ENCODE data around the gene DAPK2.
A peak's percentile ranks its signal among the peaks of the same experiment; 100 is the strongest.
"Not testable (repeated sequence)": the region's sequence is repeated elsewhere in the genome, so short reads cannot be mapped to it uniquely, and the experiment has no call there.

DAPK2 gene

GRCh38 chr15:64068133-64068532, 21.8 kb upstream of the DAPK2 start:
- H3K27ac ChIP-seq = no peak overlapping the region
- TF ChIP-seq, protein P1, sequence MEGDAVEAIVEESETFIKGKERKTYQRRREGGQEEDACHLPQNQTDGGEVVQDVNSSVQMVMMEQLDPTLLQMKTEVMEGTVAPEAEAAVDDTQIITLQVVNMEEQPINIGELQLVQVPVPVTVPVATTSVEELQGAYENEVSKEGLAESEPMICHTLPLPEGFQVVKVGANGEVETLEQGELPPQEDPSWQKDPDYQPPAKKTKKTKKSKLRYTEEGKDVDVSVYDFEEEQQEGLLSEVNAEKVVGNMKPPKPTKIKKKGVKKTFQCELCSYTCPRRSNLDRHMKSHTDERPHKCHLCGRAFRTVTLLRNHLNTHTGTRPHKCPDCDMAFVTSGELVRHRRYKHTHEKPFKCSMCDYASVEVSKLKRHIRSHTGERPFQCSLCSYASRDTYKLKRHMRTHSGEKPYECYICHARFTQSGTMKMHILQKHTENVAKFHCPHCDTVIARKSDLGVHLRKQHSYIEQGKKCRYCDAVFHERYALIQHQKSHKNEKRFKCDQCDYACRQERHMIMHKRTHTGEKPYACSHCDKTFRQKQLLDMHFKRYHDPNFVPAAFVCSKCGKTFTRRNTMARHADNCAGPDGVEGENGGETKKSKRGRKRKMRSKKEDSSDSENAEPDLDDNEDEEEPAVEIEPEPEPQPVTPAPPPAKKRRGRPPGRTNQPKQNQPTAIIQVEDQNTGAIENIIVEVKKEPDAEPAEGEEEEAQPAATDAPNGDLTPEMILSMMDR (IDR thresholded peaks at IDR 0.05) = no peak
- TF ChIP-seq ZFX (IDR thresholded peaks at IDR 0.05; ENCODE audit: borderline replicate concordance) = no peak

DNA sequence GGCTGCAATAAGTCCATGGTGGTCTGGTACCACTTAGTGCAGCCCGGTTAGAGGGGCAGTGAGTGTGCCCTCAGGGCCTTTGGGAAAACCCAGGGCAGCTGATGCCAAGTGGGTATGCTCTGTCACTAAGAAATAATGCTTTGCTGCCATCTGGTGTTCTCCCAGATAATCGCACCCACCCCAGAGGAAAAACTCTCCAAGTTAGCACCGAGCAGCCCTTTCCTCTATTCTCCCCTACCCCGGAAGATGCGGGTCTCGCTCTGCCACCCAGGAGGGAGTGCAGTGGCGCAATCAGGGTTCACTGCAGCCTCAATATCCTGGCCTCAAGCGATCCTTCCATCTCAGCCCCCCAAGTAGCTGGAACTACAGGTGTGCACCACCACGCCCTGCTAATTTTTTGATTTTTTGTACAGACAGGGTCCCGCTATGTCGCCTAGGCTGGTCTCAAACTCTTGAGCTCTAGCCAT, 21.3 kb upstream of the DAPK2 start:
- H3K27ac ChIP-seq = no peak overlapping the region
- TF ChIP-seq, protein P1 (IDR thresholded peaks at IDR 0.05) = peak; percentile 82
- TF ChIP-seq ZFX (IDR thresholded peaks at IDR 0.05; ENCODE audit: borderline replicate concordance) = no peak

DNA sequence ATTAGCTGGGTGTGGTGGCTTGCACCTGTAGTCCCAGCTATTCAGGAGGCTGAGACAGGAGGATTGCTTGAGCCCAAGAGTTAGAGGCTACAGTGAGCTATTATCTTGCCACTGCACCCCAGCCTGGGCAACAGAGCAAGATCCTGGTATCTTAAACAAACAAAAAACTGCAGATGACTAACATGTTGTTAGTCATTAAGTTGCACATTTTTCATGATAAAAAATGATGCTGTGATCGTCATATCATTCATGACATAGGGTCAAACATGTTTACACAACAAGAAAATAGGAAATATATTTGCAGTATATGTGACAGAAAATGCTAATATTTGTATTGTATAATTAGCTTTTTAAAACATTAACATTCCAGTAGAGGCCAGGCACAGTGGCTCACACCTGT, 20.2 kb upstream of the DAPK2 start:
- TF ChIP-seq, protein P1 (IDR thresholded peaks at IDR 0.05) = no peak
- no peak for TF ChIP-seq ZFX (IDR thresholded peaks at IDR 0.05; ENCODE audit: borderline replicate concordance)
- no peak overlapping the region for H3K27ac ChIP-seq

DNA sequence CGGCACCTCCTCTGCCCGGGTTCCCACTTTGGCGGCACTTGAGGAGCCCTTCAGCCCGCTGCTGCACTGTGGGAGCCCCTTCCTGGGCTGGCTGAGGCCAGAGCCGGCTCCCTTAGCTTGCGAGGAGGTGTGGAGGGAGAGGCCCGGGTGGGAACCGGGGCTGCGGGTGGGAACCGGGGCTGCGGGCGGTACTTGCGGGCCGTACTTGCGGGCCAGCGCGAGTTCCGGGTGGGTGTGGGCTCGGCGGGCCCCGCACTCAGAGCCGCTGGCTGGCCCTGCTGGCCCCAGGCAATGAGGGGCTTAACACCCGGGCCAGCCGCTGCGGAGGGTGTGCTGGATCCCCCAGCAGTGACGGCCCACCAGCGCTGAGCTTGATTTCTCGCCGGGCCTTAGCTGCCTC, 14.4 kb upstream of the DAPK2 start:
- no peak overlapping the region for H3K27ac ChIP-seq
- TF ChIP-seq, protein P1 (IDR thresholded peaks at IDR 0.05) = no peak
- TF ChIP-seq ZFX (IDR thresholded peaks at IDR 0.05; ENCODE audit: borderline replicate concordance) = no peak

DNA sequence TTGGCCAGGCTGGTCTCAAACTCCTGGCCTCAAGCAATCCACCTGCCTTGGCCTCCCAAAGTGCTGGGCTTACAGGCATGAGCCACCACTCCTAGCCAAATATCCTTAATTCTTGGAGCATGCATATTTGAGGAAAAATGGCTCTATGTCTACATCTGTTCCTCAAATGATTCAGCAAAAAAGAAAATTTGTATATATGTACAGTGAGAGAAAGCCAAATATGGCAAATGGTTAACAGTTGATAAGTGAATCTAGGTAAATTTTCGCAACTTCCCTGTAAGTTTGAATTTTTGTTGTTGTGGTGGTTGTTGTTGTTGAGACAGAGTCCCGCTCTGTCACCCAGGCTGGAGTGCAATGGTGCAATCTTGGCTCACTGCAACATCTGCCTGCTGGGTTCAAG, 12.8 kb upstream of the DAPK2 start:
- H3K27ac ChIP-seq = not testable (repeated sequence)

GRCh38 chr15:64058279-64058678, 12.0 kb upstream of the DAPK2 start:
- H3K27ac ChIP-seq = no peak overlapping the region
- TF ChIP-seq, protein P1 (IDR thresholded peaks at IDR 0.05) = no peak
- no peak for TF ChIP-seq ZFX (IDR thresholded peaks at IDR 0.05; ENCODE audit: borderline replicate concordance)

DNA sequence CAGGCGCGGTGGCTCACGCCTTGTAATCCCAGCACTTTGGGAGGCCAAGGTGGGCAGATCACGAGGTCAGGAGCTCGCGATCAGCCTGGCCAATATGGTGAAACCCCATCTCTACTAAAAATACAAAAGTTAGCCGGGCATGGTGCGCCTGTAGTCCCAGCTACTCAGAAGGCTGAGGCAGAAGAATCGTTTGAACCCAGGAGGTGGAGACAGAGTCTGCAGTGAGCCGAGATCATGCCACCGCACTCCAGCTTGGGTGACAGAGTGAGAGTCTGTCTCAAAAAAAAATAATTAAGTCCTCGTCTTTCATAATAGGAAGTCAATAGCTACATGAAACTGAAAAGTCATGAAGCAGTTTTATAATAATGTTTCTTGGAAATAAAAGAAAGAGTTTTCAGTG, 7.4 kb upstream of the DAPK2 start:
- H3K27ac ChIP-seq = not testable (repeated sequence)

GRCh38 chr15:64052925-64053491, 6.7 kb upstream of the DAPK2 start:
- no peak overlapping the region for H3K27ac ChIP-seq
- TF ChIP-seq, protein P1 (IDR thresholded peaks at IDR 0.05) = no peak

All from 22Rv1 (cell line).